K562 (cell line): ENCODE results near the gene ASXL2. TPM values are rescaled to one million over a fixed set of nuclear protein-coding genes. Genes with fewer than 3 reads are reported as not detected.
"Not testable (repeated sequence)": the region's sequence is repeated elsewhere in the genome, so short reads cannot be mapped to it uniquely, and the experiment has no call there.

ENCODE experiments used
- ATAC-seq: fragments of 200-7000 bp; cut with Tn5 transposase; 3 replicates; pipeline ENCODE4 v1.9.1; 2020; ENCODE audit warnings: moderate library complexity
- BruUV-seq: library from RNA; stranded (reverse); fragments of 400-500 nt; replicated peaks from 2 replicates; lab custom pipeline; 2021; lab: Mats Ljungman, UMichigan
- CTCF ChIA-PET: fragments of 300-600 bp; formaldehyde crosslinking; extraction: SDS; loops from one replicate; lab custom pipeline; 2021; ENCODE audit warnings: low intra/inter-chr PET ratio; lab: Yijun Ruan, JAX
- POLR2A ChIA-PET: fragments of 300-600, 350-650 bp; sonication (Branson Sonifier 250); formaldehyde crosslinking; extraction: SDS; loops from one replicate; lab custom pipeline; 2021; ENCODE audit warnings: antibody characterized with exemption, inconsistent platforms; lab: Yijun Ruan, JAX
- DNase-seq, 4 experiments: peaks; one replicate each; pipeline versions ENCODE4 v3.0.0 to v3.0.0-alpha.2; 2011 to 2018; ENCODE audit warnings: low spot score in 3 of 4, mixed read lengths in 3 of 4; ENCODE audit errors: extremely low read depth in 1 of 4
- FAIRE-seq: peaks from 2 replicates; lab custom pipeline; 2011; peaks lifted over from hg19 to GRCh38; lab: Jason Lieb, UNC
- H2AFZ ChIP-seq: 2 replicates; pipeline ENCODE4 v1.6.0; 2011; ENCODE audit warnings: low read depth, low read length, control low read depth, inconsistent platforms
- H3K27ac ChIP-seq: fragments of 200-600 bp; 3 replicates; pipeline ENCODE4 v1.8.0; 2011; ENCODE audit warnings: low read depth, mild to moderate bottlenecking, control low read depth, inconsistent platforms, low read length, moderate library complexity, mixed read lengths; ENCODE audit errors: extremely low read depth
- H3K27me3 ChIP-seq, 2 experiments: fragments of 300-600 bp in 1 of 2; 2 replicates in 1 of 2; 3 replicates in 1 of 2; pipeline versions ENCODE4 v1.6.0 to v1.8.0; 2011; ENCODE audit warnings: inconsistent platforms in 2 of 2, low read length in 2 of 2, mild to moderate bottlenecking in 1 of 2, mixed read lengths in 1 of 2, moderate library complexity in 1 of 2; ENCODE audit not compliant: control insufficient read depth in 2 of 2, insufficient read depth in 2 of 2
- H3K36me3 ChIP-seq: fragments of 300-600 bp; 3 replicates; pipeline ENCODE4 v1.8.0; 2011; ENCODE audit warnings: mild to moderate bottlenecking, low read length, inconsistent platforms; ENCODE audit not compliant: control insufficient read depth, insufficient read depth
- H3K4me1 ChIP-seq, 2 experiments: fragments of 200-600 bp in 1 of 2; replicated peaks in 1 of 2; 2 replicates in 1 of 2; 3 replicates in 1 of 2; pipeline versions ENCODE4 v1.5.1 to v1.8.0; 2011; ENCODE audit warnings: inconsistent platforms in 2 of 2, low read length in 2 of 2, mild to moderate bottlenecking in 1 of 2, mixed read lengths in 1 of 2, moderate library complexity in 1 of 2; ENCODE audit not compliant: control insufficient read depth in 2 of 2, insufficient read depth in 2 of 2
- H3K4me2 ChIP-seq: 2 replicates; pipeline ENCODE4 v1.6.1; 2011; ENCODE audit warnings: low read length, control low read depth, inconsistent platforms, mixed read lengths; ENCODE audit not compliant: insufficient read depth
- H3K4me3 ChIP-seq: fragments of 200-600 bp; sonication (generic), shearing (Covaris generic); 2 replicates; pipeline ENCODE4 v1.5.1; 2016; ENCODE audit warnings: control low read depth, inconsistent platforms
- H3K79me2 ChIP-seq: fragments of 200-600 bp; 3 replicates; pipeline ENCODE4 v1.8.0; 2011; ENCODE audit warnings: low read length, inconsistent platforms; ENCODE audit not compliant: control insufficient read depth, insufficient read depth
- H3K9ac ChIP-seq, 2 experiments: 2 replicates each; pipeline versions ENCODE4 v1.6.0 to v1.6.1; 2011; ENCODE audit warnings: low read depth in 2 of 2, low read length in 2 of 2, control low read depth in 1 of 2, inconsistent platforms in 1 of 2, mild to moderate bottlenecking in 1 of 2, mixed read lengths in 1 of 2; ENCODE audit not compliant: insufficient read depth in 1 of 2
- H3K9me1 ChIP-seq: one replicate; pipeline ENCODE4 v1.6.0; 2011; ENCODE audit warnings: inconsistent platforms, mild to moderate bottlenecking, low read length, moderate library complexity; ENCODE audit not compliant: control insufficient read depth, insufficient read depth
- H3K9me3 ChIP-seq: replicated peaks from 2 replicates; pipeline ENCODE4 v1.5.1; 2011; ENCODE audit warnings: low read depth, low read length, inconsistent platforms; ENCODE audit not compliant: control insufficient read depth, insufficient read depth
- H4K20me1 ChIP-seq: replicated peaks from 2 replicates; pipeline ENCODE4 v1.6.1; 2011; ENCODE audit warnings: low read length, inconsistent platforms, mixed read lengths; ENCODE audit not compliant: control insufficient read depth, insufficient read depth
- BRCA1 ChIP-seq, 2 experiments: fragments of 450-650 bp in 1 of 2; sonication (generic) in 1 of 2; formaldehyde crosslinking in 1 of 2; IDR thresholded peaks; 2 replicates each; pipeline versions ENCODE4 v1.5.0 to v1.6.1; 2017 to 2020; ENCODE audit warnings: mild to moderate bottlenecking in 1 of 2, missing genetic modification reagents in 1 of 2
- CBX5 ChIP-seq: IDR thresholded peaks from 2 replicates; pipeline ENCODE4 v1.6.1; 2014; ENCODE audit warnings: low read depth, borderline replicate concordance
- RBM34 ChIP-seq: fragments of 200-400 bp; formaldehyde crosslinking; IDR thresholded peaks from 2 replicates; pipeline ENCODE4 v1.6.1; 2018; ENCODE audit warnings: low read length, borderline replicate concordance; ENCODE audit not compliant: insufficient read depth
- TAF7 ChIP-seq: fragments of 450-650 bp; IDR thresholded peaks from 2 replicates; pipeline ENCODE4 v1.6.1; 2016; ENCODE audit warnings: missing genetic modification characterization, missing compliant biosample characterization
- TEAD4 ChIP-seq, 2 experiments: sonication (generic) in 1 of 2; formaldehyde crosslinking in 1 of 2; IDR thresholded peaks; 2 replicates each; pipeline versions ENCODE4 v1.6.1 to v1.8.0; 2012 to 2022; ENCODE audit warnings: borderline replicate concordance in 1 of 2, inconsistent platforms in 1 of 2, low read length in 1 of 2, mild to moderate bottlenecking in 1 of 2, missing genetic modification reagents in 1 of 2
- ZNF165 ChIP-seq: fragments of 250-450 bp; sonication (Bioruptor Pico); IDR thresholded peaks from 2 replicates; pipeline ENCODE4 v1.4.0; 2020; ENCODE audit warnings: borderline replicate concordance
- ZNF318 ChIP-seq, 2 experiments: fragments of 450-650 bp; IDR thresholded peaks; 2 replicates each; pipeline ENCODE4 v1.6.1; 2016; ENCODE audit warnings: mild to moderate bottlenecking in 2 of 2, borderline replicate concordance in 1 of 2, low read depth in 1 of 2, moderate library complexity in 1 of 2
- ZNF785 ChIP-seq: fragments of 250-450 bp; sonication (Bioruptor Pico); IDR thresholded peaks from 2 replicates; pipeline ENCODE4 v1.4.0; 2020; ENCODE audit warnings: mild to moderate bottlenecking
- WGBS: fragments of 100-300 bp; shearing (Covaris generic); methylation state at CpG from one replicate; pipeline ENCODE4 v1.1.6; 2016; ENCODE audit warnings: low coverage, mixed read lengths; ENCODE audit not compliant: insufficient coverage; ENCODE audit errors: missing lambda C conversion rate; 5-methylcytosine and 5-hydroxymethylcytosine counted together
- in situ Hi-C: fragments of 300-500 bp; cut with MboI; formaldehyde crosslinking; loops from 4 replicates; pipeline ENCODE4 v1.15.0; 2018; ENCODE audit warnings: inconsistent platforms, mixed read lengths
- intact Hi-C: fragments of 100-400 bp; cut with micrococcal nuclease; formaldehyde crosslinking; loops from 2 replicates; pipeline ENCODE4 v1.14.2; 2022
- polyA plus RNA-seq, 8 experiments: library from polyadenylated mRNA; depleted of rRNA in 4 of 8; stranded (reverse) in 5 of 8; unstranded in 3 of 8; fragments of >200 nt; fragmentation: Nextera tagmentation in 2 of 8; fragmentation: Illumina TruSeq in 1 of 8; extraction: Ambion mirVana in 2 of 8; extraction: Trizol in 1 of 8; gene quantifications; 2 replicates each; pipeline versions ENCODE4 v1.2.1 to v1.2.3, GENCODE V29; 2011 to 2014; ENCODE audit warnings: inconsistent platforms in 1 of 8, missing spikeins in 1 of 8
- total RNA-seq, 7 experiments: library from RNA; depleted of rRNA in 6 of 7; stranded (reverse); fragments of >200 nt in 6 of 7; fragmentation: Illumina TruSeq in 2 of 7; extraction: Trizol in 2 of 7; gene quantifications; 2 replicates each; pipeline versions ENCODE4 v1.2.1 to v1.2.3, GENCODE V29; 2011 to 2021; ENCODE audit warnings: low replicate concordance in 1 of 7

Gene ASXL2
- total and polyA plus RNA-seq, 9 of the 15 experiments (the other 6 are each of a cell fraction or from before 2014, with no cell fraction given), result 2.2 to 25.9 (median 9.0) TPM

- no peak for TF ChIP-seq ZNF318 (IDR thresholded peaks at IDR 0.05; ENCODE audit: borderline replicate concordance in 1 of 2, low read depth in 1 of 2)
- no peak for TF ChIP-seq RBM34
- no peak for TF ChIP-seq ZNF785
- no peak for TF ChIP-seq TEAD4 (IDR thresholded peaks at IDR 0.05; ENCODE audit: low read length)
- no peak for TF ChIP-seq TEAD4 (CRISPR knock-in tag; IDR thresholded peaks at IDR 0.05; ENCODE audit: borderline replicate concordance)
- no peak for TF ChIP-seq TAF7 (tag)
- TF ChIP-seq CBX5, result no peak
- TF ChIP-seq ZNF165 (CRISPR knock-in tag), result no peak
- TF ChIP-seq BRCA1 (IDR thresholded peaks at IDR 0.05), result no peak
- no peak for TF ChIP-seq BRCA1 (CRISPR knock-in tag; IDR thresholded peaks at IDR 0.05)
These were observed 34.8 kb upstream of the ASXL2 start (continued) for GRCh38 chr2:25912851-25913695.

- in situ Hi-C loops, H3K27me3 ChIP-seq, H3K36me3 ChIP-seq, H3K4me3 ChIP-seq, H3K4me2 ChIP-seq, H3K9me3 ChIP-seq, DNase-seq, intact Hi-C loops, H3K9me1 ChIP-seq, ATAC-seq, H3K27ac ChIP-seq, H4K20me1 ChIP-seq, BruUV-seq, H3K79me2 ChIP-seq, H2AFZ ChIP-seq, FAIRE-seq, H3K9ac ChIP-seq, CTCF ChIA-PET, H3K4me1 ChIP-seq: not testable (repeated sequence)
- POLR2A ChIA-PET, result interaction anchor here (0.6 to 0.7 kb wide), 2 partner anchors 8 to 399 kb away, joined by 3 to 4 read pairs; no protein-coding TSS in a partner anchor
- 7% methylated on average over 2 of the region's 5 CpGs for WGBS
These were observed 31.3 kb upstream of the ASXL2 start for GRCh38 chr2:25909574-25909973.
